ENCODE results near the gene CDH23. TPM values are rescaled to one million over a fixed set of nuclear protein-coding genes. Genes with fewer than 3 reads are reported as not detected.

CDH23 gene
- total and polyA plus RNA-seq, 2 of the 8 experiments (the other 6 are each of a cell fraction or from before 2014, with no cell fraction given): 1.9 to 4.9 TPM

GRCh38 chr10:71594934-71595571, 198.3 kb downstream of the CDH23 start:
- POLR2A ChIA-PET (ENCODE audit: partially characterized antibody): no interaction called here
- WGBS, 2 experiments (ENCODE audit: extremely low coverage in 1 of 2, insufficient coverage in 1 of 2, insufficient read length in 1 of 2, insufficient replicate concordance in 2 of 2, low coverage in 1 of 2, low lambda C conversion rate in 2 of 2, missing lambda C conversion rate in 1 of 2): 91 to 100% methylated on average over 2 to 8 of the region's 8 CpGs

More at GRCh38 chr10:71594934-71595571, 198.3 kb downstream of the CDH23 start:
- Histone ChIP-seq H4K5ac (ENCODE audit: insufficient read length, low read depth, low read length) (no peak overlapping the region), H3K79me1 (ENCODE audit: low read depth, low read length) (no peaks in the 10 kb centered on the region), H3K4me3 (ENCODE audit: extremely low read depth in 1 of 4, insufficient read depth in 2 of 4, low read depth in 3 of 4, low read length in 4 of 4) (no peak overlapping the region), H2BK5ac (ENCODE audit: low read depth, low read length) (no peak overlapping the region), H3K56ac (replicated peaks; ENCODE audit: insufficient read length, low read depth, low read length) (no peak overlapping the region), H2BK20ac (ENCODE audit: low read length) (no peak overlapping the region), H4K91ac (replicated peaks; ENCODE audit: insufficient read length, low read length) (no peak overlapping the region), H2BK120ac (replicated peaks; ENCODE audit: low read depth, low read length) (no peak overlapping the region), H3K23me2 (ENCODE audit: low read depth, low read length) (no peaks in the 10 kb centered on the region; the same call in 1 of the 2 replicates), H2AK5ac (ENCODE audit: low read depth, low read length) (no peak overlapping the region), H3K36me3 (ENCODE audit: control insufficient read depth in 2 of 4, insufficient read depth in 4 of 4, low read length in 3 of 4) (no peaks in the 10 kb centered on the region), H3K4me1 (replicated peaks in 1 of 4; ENCODE audit: control insufficient read depth in 3 of 4, insufficient read depth in 4 of 4, low read length in 3 of 4) (no peaks in the 10 kb centered on the region), H3K27ac (ENCODE audit: low read depth, low read length) (no peak overlapping the region), H3K4me2 (ENCODE audit: insufficient read depth in 1 of 2, low read depth in 2 of 2, low read length in 2 of 2) (no peak overlapping the region), H3K79me2 (ENCODE audit: control insufficient read depth in 1 of 2, insufficient read depth in 2 of 2, low read length in 2 of 2) (no peaks in the 10 kb centered on the region), H2BK15ac (ENCODE audit: low read length) (no peak overlapping the region), H3K4ac (replicated peaks; ENCODE audit: insufficient read length, low read depth, low read length) (no peak overlapping the region), H3K18ac (ENCODE audit: extremely low read depth, low read length) (no peak overlapping the region), H3K27me3 (replicated peaks in 1 of 4; ENCODE audit: control insufficient read depth in 3 of 4, extremely low read depth in 1 of 4, insufficient read depth in 3 of 4, low read length in 3 of 4) (no peaks in the 10 kb centered on the region), H3K9ac (replicated peaks in 1 of 4; ENCODE audit: extremely low read depth in 1 of 4, low read depth in 3 of 4, low read length in 3 of 4) (no peak overlapping the region), H4K8ac (ENCODE audit: extremely low read depth, insufficient read depth, low read length) (no peak overlapping the region), H3K14ac (ENCODE audit: insufficient read length) (no peak overlapping the region), H3K9me3 (ENCODE audit: insufficient read depth in 2 of 2, low read depth in 1 of 2, low read length in 1 of 2) (no peaks in the 10 kb centered on the region), H4K20me1 (replicated peaks in 1 of 2; ENCODE audit: control insufficient read depth in 1 of 2, insufficient read depth in 2 of 2, low read length in 2 of 2) (no peaks in the 10 kb centered on the region), H2BK12ac (ENCODE audit: low read depth, low read length) (no peak overlapping the region), H3K23ac (ENCODE audit: insufficient read length) (no peak overlapping the region), H2AFZ (ENCODE audit: low read length) (no peak overlapping the region)
- CTCF ChIA-PET (ENCODE audit: partially characterized antibody): interaction anchor here (1.4 to 2.8 kb wide), 3 partner anchors 14 to 165 kb away, joined by 3 to 18 read pairs (median 4); no protein-coding TSS in a partner anchor
- DNase-seq (ENCODE audit: low read depth in 1 of 2, low spot score in 2 of 2) (no peak), FAIRE-seq (no peak)
- TF ChIP-seq RAD21 (IDR thresholded peaks at IDR 0.05 in 1 of 2, conservative IDR thresholded peaks at IDR 0.05 in 1 of 2; ENCODE audit: low read depth in 2 of 2, low read length in 2 of 2) (no peak), GABPA (IDR thresholded peaks at IDR 0.05; ENCODE audit: borderline replicate concordance, insufficient read depth, low read length) (no peak), CBX5 (IDR thresholded peaks at IDR 0.05; ENCODE audit: low read depth, low read length) (no peak)
- TF ChIP-seq, protein P1, sequence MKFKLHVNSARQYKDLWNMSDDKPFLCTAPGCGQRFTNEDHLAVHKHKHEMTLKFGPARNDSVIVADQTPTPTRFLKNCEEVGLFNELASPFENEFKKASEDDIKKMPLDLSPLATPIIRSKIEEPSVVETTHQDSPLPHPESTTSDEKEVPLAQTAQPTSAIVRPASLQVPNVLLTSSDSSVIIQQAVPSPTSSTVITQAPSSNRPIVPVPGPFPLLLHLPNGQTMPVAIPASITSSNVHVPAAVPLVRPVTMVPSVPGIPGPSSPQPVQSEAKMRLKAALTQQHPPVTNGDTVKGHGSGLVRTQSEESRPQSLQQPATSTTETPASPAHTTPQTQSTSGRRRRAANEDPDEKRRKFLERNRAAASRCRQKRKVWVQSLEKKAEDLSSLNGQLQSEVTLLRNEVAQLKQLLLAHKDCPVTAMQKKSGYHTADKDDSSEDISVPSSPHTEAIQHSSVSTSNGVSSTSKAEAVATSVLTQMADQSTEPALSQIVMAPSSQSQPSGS (IDR thresholded peaks at IDR 0.05; ENCODE audit: low read length): no peak
